Karpas-422 (cell line): ENCODE results near the gene ZNF134. TPM values are rescaled to one million over a fixed set of nuclear protein-coding genes. Genes with fewer than 3 reads are reported as not detected.

Source experiments
- DNase-seq: peaks from one replicate; pipeline ENCODE4 v3.0.0-alpha.2; 2015
- H2AFZ ChIP-seq: fragments of 200-600 bp; sonication (generic); 2 replicates; pipeline ENCODE4 v1.6.1; 2014; ENCODE audit warnings: antibody characterized with exemption, low read length, mixed read lengths
- H3K27ac ChIP-seq: fragments of 200-600 bp; sonication (generic); 2 replicates; pipeline ENCODE4 v1.5.1; 2014; ENCODE audit warnings: mild to moderate bottlenecking, low read length, moderate library complexity
- H3K27me3 ChIP-seq: fragments of 200-600 bp; sonication (generic); 2 replicates; pipeline ENCODE4 v1.6.1; 2014; ENCODE audit warnings: low read length, mixed read lengths
- H3K36me3 ChIP-seq: fragments of 200-600 bp; sonication (generic); 2 replicates; pipeline ENCODE4 v1.6.1; 2014; ENCODE audit warnings: low read length, mixed read lengths; ENCODE audit not compliant: insufficient read depth
- H3K4me1 ChIP-seq: fragments of 200-600 bp; sonication (generic); 2 replicates; pipeline ENCODE4 v1.6.1; 2014; ENCODE audit warnings: mild to moderate bottlenecking, low read length, mixed read lengths
- H3K4me2 ChIP-seq: fragments of 200-600 bp; sonication (generic); 2 replicates; pipeline ENCODE4 v1.6.1; 2014; ENCODE audit warnings: low read length, low read depth, mild to moderate bottlenecking; ENCODE audit not compliant: poor library complexity, severe bottlenecking
- H3K4me3 ChIP-seq: fragments of 200-600 bp; sonication (generic); 2 replicates; pipeline ENCODE4 v1.5.1; 2014; ENCODE audit warnings: mild to moderate bottlenecking, antibody characterized with exemption, low read length, mixed read lengths
- H3K79me2 ChIP-seq: fragments of 200-600 bp; sonication (generic); 2 replicates; pipeline ENCODE4 v1.6.1; 2014; ENCODE audit warnings: mild to moderate bottlenecking, low read length, mixed read lengths
- H3K9ac ChIP-seq: fragments of 200-600 bp; sonication (generic); 2 replicates; pipeline ENCODE4 v1.6.0; 2014; ENCODE audit warnings: low read length
- H3K9me2 ChIP-seq: fragments of 200-600 bp; sonication (generic), shearing (Covaris generic); replicated peaks from 2 replicates; pipeline ENCODE4 v1.6.0; 2014; ENCODE audit warnings: mild to moderate bottlenecking, low read length, moderate library complexity; ENCODE audit not compliant: insufficient read depth
- H3K9me3 ChIP-seq: fragments of 300-700, 200-600 bp; sonication (generic); 2 replicates; pipeline ENCODE4 v1.6.1; 2014; ENCODE audit warnings: low read length, mixed read lengths
- H4K20me1 ChIP-seq: fragments of 200-600 bp; sonication (generic); 2 replicates; pipeline ENCODE4 v1.6.1; 2014; ENCODE audit warnings: mild to moderate bottlenecking, antibody characterized with exemption, low read length, low read depth; ENCODE audit not compliant: insufficient read depth
- total RNA-seq: library from RNA; depleted of rRNA; stranded (reverse); fragments of >200 nt; shearing (Covaris generic); gene quantifications from 2 replicates; pipeline ENCODE4 v1.2.3, GENCODE V29; 2014; ENCODE audit warnings: low replicate concordance

ZNF134 gene
- total RNA-seq, 1 experiment from 2014 or later = 13.7 TPM

DNA sequence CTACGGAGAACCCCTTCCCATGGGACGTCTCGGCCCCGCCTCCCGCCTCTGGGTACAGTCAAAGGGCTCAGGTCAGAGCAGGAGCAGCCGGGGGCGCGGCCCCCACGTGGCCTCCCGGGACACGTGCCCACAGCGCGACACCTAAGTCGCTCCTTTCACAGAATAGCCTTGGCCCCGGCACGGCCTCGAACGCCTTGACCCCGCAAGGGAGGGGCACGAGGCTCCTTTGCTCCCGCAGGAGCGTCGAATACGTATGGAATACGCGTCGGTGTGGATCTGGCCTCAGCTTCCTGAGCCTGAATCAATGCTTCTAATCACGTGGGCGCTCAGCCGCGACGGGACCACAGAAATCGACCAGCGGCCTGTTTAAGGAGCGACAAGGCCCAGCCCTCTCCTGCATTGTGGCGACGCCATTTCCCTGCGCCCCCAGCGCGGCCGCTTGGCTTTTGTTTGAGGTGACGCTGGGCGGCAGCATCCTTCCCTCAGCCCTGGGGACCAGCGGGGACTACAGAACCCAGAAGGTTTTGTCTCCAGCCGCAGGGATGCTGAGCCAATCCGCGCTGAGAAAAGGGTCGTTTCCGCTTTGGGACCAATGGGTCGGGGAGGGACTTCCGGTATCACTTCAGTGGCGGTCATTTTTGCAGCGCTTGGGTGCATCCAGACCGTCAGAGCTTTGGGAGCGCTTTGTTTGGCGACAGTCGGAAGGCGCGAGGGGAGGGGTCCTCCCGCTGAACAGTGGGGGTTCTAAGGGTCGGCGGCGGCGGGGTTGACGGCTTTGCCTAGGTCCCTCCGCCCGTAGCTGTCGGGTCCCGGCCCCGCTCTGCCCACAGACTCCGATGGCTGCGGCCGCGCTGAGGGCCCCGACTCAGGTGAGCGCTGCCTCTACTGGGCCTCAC is 30.3 kb upstream of the ZNF134 start, which contains the start of gene ZIK1:
TSS of gene ZIK1 (plus strand) at position 625 of the 896 bp plus-strand sequence. CDS start at position 837, 212 bp downstream.
- Histone ChIP-seq H3K79me2 (no peaks in the 10 kb centered on the region), H3K4me1 (peaks cover 3% of the 10 kb centered on the region; the same call in 1 of the 2 replicates), H3K9ac (no peak within 1 kb of the TSS), H3K9me2 (no peaks in the 10 kb centered on the region), H3K9me3 (peaks cover 31% of the 10 kb centered on the region), H3K4me3 (no peak within 1 kb of the TSS), H2AFZ (no peak within 1 kb of the TSS), H3K27me3 (no peaks in the 10 kb centered on the region), H4K20me1 (no peaks in the 10 kb centered on the region), H3K27ac (no peak within 1 kb of the TSS), H3K36me3 (no peaks in the 10 kb centered on the region; the same call in 1 of the 2 replicates), H3K4me2 (no peak within 1 kb of the TSS)
- DNase-seq = no peak

DNA sequence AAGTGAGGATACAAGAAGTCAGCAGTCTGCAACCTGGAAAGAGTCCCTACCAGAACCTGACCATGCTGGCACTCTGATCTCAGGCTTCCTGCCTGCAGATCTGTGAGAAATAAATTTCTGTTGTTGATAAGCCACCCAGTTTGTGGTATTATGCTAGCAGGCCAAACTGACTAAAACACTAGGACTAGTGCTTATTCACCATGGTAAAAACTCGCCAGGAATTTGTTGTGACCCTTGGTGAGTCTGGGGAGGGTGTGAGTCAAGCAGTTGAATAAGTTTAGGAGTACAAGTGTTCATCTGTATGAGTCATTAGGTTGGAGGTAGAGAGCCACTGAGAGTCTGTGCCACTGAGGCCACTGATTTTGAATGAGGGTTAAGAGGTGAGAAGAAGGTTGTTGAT is 26.5 kb upstream of the ZNF134 start:
- Histone ChIP-seq H3K4me3 (no peak overlapping the region), H2AFZ (no peak overlapping the region), H3K9ac (no peak overlapping the region), H3K27ac (no peak overlapping the region), H3K9me3 (peaks cover 45% of the 10 kb centered on the region), H3K9me2 (no peaks in the 10 kb centered on the region), H3K27me3 (no peaks in the 10 kb centered on the region), H4K20me1 (no peaks in the 10 kb centered on the region), H3K79me2 (no peaks in the 10 kb centered on the region), H3K36me3 (no peaks in the 10 kb centered on the region; the same call in 1 of the 2 replicates), H3K4me2 (no peak overlapping the region), H3K4me1 (no peaks in the 10 kb centered on the region)
- DNase-seq = no peak

DNA sequence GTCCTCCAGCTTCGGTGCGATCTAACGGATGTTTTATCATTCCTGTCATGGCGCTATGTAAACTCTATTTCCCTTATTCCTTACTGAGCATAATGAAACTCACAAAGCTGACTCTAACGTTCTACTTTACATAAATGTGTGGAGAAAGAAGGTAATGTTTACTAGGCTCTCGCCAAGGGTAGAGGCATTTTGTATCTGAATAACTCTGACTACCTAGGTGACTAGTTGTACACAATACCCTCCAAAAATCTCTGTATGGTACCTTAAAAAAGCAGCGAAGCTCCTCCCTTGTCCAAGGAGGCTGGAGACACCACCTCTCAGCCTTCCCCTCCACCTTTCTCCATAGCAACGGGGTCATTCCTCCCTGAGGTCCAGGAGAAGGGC is 14.7 kb upstream of the ZNF134 start:
- Histone ChIP-seq H3K9me2 (no peaks in the 10 kb centered on the region), H3K9me3 (peaks cover 46% of the 10 kb centered on the region), H4K20me1 (no peaks in the 10 kb centered on the region), H3K4me1 (peaks cover 12% of the 10 kb centered on the region), H3K79me2 (peaks cover 27% of the 10 kb centered on the region), H2AFZ (peak overlapping the region; percentile 82), H3K4me3 (peak overlapping the region; percentile 86), H3K9ac (peak overlapping the region; percentile 75), H3K27me3 (no peaks in the 10 kb centered on the region), H3K4me2 (peak overlapping the region; percentile 92), H3K27ac (no peak overlapping the region), H3K36me3 (peaks cover 33% of the 10 kb centered on the region)
- no peak for DNase-seq

DNA sequence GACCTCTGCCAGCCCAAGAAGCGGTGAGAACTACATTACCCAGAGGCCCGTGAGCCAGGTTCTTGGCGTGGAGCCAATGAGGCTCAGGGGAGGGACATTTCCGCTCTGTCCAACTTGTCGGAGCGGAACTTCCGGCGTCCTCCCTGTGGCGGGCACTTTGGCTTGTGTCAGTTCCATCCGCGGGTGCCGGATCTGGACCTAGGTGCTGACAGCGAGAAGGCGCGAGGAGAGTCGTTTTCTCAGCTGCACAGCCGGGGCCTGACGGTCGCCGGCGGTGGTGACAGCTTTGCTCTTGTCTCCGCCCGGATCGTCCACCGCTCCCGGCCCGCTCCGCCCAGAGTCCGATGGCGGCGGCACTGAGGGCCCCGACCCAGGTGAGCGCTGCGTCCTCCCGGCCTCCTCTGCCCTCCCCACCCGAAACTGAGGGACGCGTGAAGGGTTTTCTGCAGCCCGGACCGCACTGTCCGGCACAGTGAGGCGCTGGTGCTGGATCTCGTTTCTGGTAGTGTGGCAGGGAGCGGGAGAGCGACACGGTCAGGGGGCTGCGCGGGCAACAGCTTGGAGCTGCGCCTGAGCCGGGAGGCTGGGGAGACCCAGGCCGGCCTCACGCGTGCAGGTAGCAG is 14.2 kb upstream of the ZNF134 start, which contains the start of gene ZNF530:
TSS of gene ZNF530 (plus strand) at position 125 of the 623 bp plus-strand sequence. CDS start 4,461 bp downstream, outside the sequence.
- H3K9me2 ChIP-seq = no peaks in the 10 kb centered on the region
- H3K79me2 ChIP-seq = peaks cover 27% of the 10 kb centered on the region
- no peaks in the 10 kb centered on the region for H4K20me1 ChIP-seq
- peak within 1 kb of the TSS; percentile 82 for H2AFZ ChIP-seq
- no peak within 1 kb of the TSS for H3K27ac ChIP-seq
- H3K9me3 ChIP-seq = peaks cover 51% of the 10 kb centered on the region
- peak within 1 kb of the TSS; percentile 92 for H3K4me2 ChIP-seq
- H3K9ac ChIP-seq = peak within 1 kb of the TSS; percentile 75
- H3K4me3 ChIP-seq = peak within 1 kb of the TSS; percentile 86
- no peaks in the 10 kb centered on the region for H3K27me3 ChIP-seq
- peak; percentile 99 for DNase-seq
- peaks cover 12% of the 10 kb centered on the region for H3K4me1 ChIP-seq
- H3K36me3 ChIP-seq = peaks cover 38% of the 10 kb centered on the region

DNA sequence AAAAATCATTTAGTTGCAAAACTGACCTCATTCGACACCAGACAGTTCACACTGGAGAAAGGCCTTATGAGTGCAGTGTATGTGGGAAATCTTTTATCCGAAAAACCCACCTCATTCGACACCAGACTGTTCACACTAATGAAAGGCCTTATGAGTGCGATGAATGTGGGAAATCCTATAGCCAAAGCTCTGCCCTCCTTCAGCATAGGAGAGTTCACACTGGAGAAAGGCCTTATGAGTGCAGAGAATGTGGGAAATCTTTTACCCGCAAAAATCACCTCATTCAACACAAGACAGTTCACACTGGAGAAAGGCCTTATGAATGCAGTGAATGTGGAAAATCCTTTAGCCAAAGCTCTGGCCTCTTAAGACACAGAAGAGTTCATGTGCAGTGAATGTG is 7.1 kb upstream of the ZNF134 start:
- H2AFZ ChIP-seq = no peak overlapping the region
- DNase-seq = no peak
- H3K36me3 ChIP-seq = peaks cover 62% of the 10 kb centered on the region
- H3K4me2 ChIP-seq = no peak overlapping the region
- H3K27ac ChIP-seq = no peak overlapping the region
- no peaks in the 10 kb centered on the region for H3K9me2 ChIP-seq
- no peak overlapping the region for H3K9ac ChIP-seq
- peaks cover 68% of the 10 kb centered on the region for H3K9me3 ChIP-seq
- no peaks in the 10 kb centered on the region for H3K27me3 ChIP-seq
- H3K4me1 ChIP-seq = no peaks in the 10 kb centered on the region
- H3K4me3 ChIP-seq = no peak overlapping the region
- no peaks in the 10 kb centered on the region for H4K20me1 ChIP-seq
- peaks cover 5% of the 10 kb centered on the region for H3K79me2 ChIP-seq

DNA sequence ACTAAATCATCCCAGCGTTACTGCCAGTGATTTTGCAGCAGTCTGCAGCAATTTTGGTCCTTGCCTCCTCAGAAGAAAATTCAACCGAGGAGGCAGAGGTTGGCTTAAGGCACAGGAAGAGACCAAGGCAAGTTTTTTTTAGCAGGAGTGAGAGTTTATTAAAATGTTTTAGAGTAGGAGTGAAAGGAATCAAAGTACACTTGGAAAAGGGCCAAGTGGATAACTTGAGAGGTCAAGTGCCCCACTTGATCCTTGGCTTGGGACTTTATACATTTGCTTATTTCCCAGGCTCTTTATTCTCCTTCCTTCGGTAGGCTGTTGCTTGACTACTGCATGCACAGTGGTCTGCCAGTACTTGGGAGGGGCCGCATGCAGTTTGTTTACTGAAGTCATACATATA is 2.9 kb upstream of the ZNF134 start:
- no peak overlapping the region for H3K9ac ChIP-seq
- peaks cover 21% of the 10 kb centered on the region for H3K79me2 ChIP-seq
- H3K9me3 ChIP-seq = peaks cover 59% of the 10 kb centered on the region
- H3K4me1 ChIP-seq = peaks cover 10% of the 10 kb centered on the region
- no peak overlapping the region for H2AFZ ChIP-seq
- no peaks in the 10 kb centered on the region for H3K27me3 ChIP-seq
- no peaks in the 10 kb centered on the region for H4K20me1 ChIP-seq
- H3K4me3 ChIP-seq = no peak overlapping the region
- H3K27ac ChIP-seq = no peak overlapping the region
- no peaks in the 10 kb centered on the region for H3K9me2 ChIP-seq
- no peak for DNase-seq
- H3K4me2 ChIP-seq = no peak overlapping the region
- peaks cover 43% of the 10 kb centered on the region for H3K36me3 ChIP-seq

DNA sequence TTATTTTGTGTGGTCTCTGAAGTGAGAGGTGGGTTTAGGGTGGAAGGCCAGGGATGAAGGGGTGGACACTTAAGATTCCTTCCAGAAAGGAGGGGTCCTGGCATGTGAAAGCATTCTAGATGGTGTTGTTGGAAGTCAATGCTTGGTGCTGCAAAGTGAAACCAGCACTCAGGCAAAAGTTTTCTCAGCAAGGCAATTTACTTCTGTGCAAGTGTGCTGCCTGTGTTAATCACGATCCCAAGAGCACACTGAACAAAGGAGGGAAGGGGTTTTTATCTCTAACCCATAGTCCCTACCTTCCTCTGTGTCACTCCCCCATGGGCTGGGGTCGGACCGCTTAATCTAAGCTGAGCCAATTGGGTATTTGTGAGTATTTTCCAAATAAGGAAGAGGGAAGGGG is 1.3 kb downstream of the ZNF134 start:
- no peaks in the 10 kb centered on the region for H4K20me1 ChIP-seq
- no peaks in the 10 kb centered on the region for H3K27me3 ChIP-seq
- DNase-seq = peak; percentile 61
- H3K4me3 ChIP-seq = peak overlapping the region; percentile 87
- no peak overlapping the region for H3K27ac ChIP-seq
- H3K4me2 ChIP-seq = peak overlapping the region; percentile 76
- H3K9me3 ChIP-seq = peaks cover 76% of the 10 kb centered on the region
- H2AFZ ChIP-seq = no peak overlapping the region
- H3K9ac ChIP-seq = no peak overlapping the region
- H3K9me2 ChIP-seq = no peaks in the 10 kb centered on the region
- H3K4me1 ChIP-seq = peaks cover 10% of the 10 kb centered on the region
- H3K79me2 ChIP-seq = peaks cover 63% of the 10 kb centered on the region
- H3K36me3 ChIP-seq = peaks cover 61% of the 10 kb centered on the region

DNA sequence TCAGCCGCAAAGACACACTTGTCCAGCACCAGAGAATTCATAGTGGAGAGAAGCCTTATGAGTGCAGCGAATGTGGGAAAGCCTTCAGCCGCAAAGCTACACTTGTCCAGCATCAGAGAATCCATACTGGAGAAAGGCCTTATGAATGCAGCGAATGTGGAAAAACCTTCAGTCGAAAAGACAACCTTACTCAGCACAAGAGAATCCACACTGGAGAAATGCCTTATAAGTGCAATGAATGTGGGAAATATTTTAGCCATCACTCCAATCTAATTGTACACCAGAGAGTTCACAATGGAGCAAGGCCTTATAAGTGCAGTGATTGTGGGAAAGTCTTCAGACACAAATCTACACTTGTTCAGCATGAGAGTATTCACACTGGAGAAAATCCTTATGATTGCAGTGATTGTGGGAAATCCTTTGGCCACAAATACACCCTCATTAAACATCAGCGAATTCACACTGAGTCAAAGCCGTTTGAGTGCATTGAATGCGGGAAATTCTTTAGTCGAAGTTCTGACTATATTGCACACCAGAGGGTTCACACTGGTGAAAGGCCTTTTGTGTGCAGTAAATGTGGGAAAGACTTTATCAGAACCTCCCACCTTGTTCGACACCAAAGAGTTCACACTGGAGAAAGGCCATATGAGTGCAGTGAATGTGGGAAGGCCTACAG is 6.8 kb downstream of the ZNF134 start:
- Histone ChIP-seq H3K79me2 (peaks cover 71% of the 10 kb centered on the region), H3K27me3 (no peaks in the 10 kb centered on the region), H3K4me3 (no peak overlapping the region), H4K20me1 (no peaks in the 10 kb centered on the region), H3K27ac (no peak overlapping the region), H3K36me3 (peaks cover 90% of the 10 kb centered on the region), H3K9me3 (peaks cover 96% of the 10 kb centered on the region), H3K9ac (no peak overlapping the region), H3K4me1 (no peaks in the 10 kb centered on the region), H3K9me2 (no peaks in the 10 kb centered on the region), H3K4me2 (no peak overlapping the region), H2AFZ (no peak overlapping the region)
- DNase-seq = peak; percentile 52
